ENCODE data around the gene ZNF107. TPM values are rescaled to one million over a fixed set of nuclear protein-coding genes. Genes with fewer than 3 reads are reported as not detected.

ZNF107 gene
- total RNA-seq, 1 donor from 2014 or later, result 10.3 TPM

DNA sequence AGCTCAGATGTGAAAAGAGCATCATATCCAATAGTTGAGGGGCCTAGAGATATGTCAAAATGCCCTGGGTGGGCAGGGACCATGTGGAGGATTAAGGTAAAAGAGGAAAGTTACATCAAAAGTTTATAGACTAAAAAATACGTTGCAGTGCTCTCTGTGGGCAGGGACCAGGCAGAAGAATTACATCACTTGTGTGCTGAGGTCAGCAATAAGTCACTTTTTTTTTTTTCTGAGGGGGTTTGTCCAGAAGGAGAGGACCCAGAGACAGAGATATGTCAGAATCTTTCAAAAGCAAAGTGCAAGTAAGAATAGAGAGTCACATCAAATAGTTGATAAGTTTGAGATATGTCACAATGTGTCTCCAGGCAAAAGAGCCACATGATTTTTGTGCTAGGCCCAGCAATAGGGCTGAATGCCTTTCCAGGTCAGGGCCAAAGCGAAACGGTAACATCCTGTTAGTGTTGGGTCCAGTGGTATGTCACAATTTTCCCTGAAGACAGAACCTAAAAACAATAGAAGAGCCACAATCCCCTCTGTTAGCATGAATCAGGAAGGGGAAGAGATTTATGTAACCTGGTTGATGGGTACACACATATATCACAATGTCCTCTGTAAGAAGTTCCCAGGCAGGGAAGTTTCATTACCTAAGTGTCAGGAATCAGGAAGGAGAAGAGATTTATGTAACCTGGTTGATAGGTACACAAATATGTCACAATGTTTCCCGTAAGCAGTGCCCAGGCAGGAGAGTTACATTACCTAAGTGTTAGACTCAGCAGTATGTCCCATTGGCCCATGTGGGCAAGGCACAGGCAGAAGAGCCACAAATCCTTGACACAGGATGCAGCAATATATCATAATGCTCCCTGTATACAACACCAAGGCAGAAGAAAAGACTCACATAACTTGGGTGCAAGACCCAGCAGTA, 28.1 kb upstream of the ZNF107 start:
- no peak overlapping the region for H3K4me3 Mint-ChIP-seq (ENCODE audit: unreplicated experiment)
- TF ChIP-seq, protein P1, sequence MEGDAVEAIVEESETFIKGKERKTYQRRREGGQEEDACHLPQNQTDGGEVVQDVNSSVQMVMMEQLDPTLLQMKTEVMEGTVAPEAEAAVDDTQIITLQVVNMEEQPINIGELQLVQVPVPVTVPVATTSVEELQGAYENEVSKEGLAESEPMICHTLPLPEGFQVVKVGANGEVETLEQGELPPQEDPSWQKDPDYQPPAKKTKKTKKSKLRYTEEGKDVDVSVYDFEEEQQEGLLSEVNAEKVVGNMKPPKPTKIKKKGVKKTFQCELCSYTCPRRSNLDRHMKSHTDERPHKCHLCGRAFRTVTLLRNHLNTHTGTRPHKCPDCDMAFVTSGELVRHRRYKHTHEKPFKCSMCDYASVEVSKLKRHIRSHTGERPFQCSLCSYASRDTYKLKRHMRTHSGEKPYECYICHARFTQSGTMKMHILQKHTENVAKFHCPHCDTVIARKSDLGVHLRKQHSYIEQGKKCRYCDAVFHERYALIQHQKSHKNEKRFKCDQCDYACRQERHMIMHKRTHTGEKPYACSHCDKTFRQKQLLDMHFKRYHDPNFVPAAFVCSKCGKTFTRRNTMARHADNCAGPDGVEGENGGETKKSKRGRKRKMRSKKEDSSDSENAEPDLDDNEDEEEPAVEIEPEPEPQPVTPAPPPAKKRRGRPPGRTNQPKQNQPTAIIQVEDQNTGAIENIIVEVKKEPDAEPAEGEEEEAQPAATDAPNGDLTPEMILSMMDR (IDR thresholded peaks at IDR 0.05; ENCODE audit: partially characterized antibody, unreplicated experiment), result no peak
- H3K36me3 Mint-ChIP-seq (ENCODE audit: unreplicated experiment), result no peaks in the 10 kb centered on the region
- peaks cover 11% of the 10 kb centered on the region for H3K9me3 Mint-ChIP-seq (ENCODE audit: unreplicated experiment)
- H3K27me3 Mint-ChIP-seq (ENCODE audit: unreplicated experiment), result no peaks in the 10 kb centered on the region
- no peaks in the 10 kb centered on the region for H3K4me1 Mint-ChIP-seq (ENCODE audit: low read depth, unreplicated experiment)
- no peak overlapping the region for H3K27ac Mint-ChIP-seq (ENCODE audit: unreplicated experiment)
- no peak for DNase-seq

DNA sequence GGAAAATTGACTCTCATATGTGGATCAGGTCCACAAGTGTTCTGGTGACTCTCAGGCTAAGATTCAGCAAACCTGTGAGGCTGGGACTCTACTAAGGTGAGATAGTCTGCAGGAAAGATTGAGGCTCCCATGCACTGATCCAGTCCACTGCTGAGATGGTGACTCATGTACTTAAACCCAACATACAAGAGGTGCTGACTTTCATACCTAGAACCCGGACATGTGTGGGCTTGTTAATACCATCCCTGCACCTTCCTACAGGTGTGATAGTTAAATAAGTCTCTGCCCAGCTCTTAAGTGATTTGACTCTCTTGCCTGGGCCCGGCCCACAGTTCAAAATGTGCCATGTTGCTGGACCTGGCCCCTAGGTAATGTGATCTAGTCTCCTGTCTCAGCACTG, 27.1 kb upstream of the ZNF107 start:
- Mint-ChIP-seq H3K36me3 (ENCODE audit: unreplicated experiment) (no peaks in the 10 kb centered on the region), H3K9me3 (ENCODE audit: unreplicated experiment) (peaks cover 19% of the 10 kb centered on the region), H3K4me3 (ENCODE audit: unreplicated experiment) (no peak overlapping the region), H3K27ac (ENCODE audit: unreplicated experiment) (no peak overlapping the region), H3K27me3 (ENCODE audit: unreplicated experiment) (peaks cover 3% of the 10 kb centered on the region), H3K4me1 (ENCODE audit: low read depth, unreplicated experiment) (no peaks in the 10 kb centered on the region)
- DNase-seq, result no peak
- TF ChIP-seq, protein P1 (IDR thresholded peaks at IDR 0.05; ENCODE audit: partially characterized antibody, unreplicated experiment), result no peak

DNA sequence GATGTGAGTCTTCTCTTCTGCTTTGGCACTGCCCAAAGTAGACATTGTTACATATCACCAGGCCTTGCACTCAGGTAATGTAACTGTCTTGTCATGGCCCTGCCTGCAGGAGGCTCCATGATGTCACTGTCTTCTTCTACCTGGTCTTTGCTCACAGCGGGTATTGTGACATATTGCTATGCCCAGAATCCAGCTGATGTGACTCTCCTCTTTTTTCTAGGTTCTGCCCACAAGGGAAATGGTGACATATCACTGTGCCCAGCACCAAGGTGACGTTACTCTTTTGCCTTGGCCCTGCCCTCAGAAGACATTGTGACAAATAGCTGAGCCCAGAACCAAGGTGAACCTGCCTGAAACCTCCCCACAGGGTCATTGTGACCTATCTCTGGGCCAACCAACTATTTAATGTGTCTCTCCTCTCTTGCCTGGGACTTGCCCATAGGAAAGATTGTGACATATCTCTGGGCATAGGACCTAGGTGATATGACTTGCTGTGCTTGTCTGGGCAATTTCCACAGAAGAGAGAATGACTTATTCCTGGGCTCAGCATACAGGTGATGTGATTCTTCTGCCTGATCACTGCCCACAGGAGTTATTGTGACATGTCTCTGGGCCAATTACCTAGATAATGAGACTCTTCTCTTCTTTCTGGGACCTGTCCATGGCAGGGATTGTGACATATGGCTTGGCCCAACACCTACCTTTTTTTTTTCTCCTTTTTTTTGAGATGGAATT, 26.5 kb upstream of the ZNF107 start:
- Mint-ChIP-seq H3K4me1 (ENCODE audit: low read depth, unreplicated experiment) (no peaks in the 10 kb centered on the region), H3K27ac (ENCODE audit: unreplicated experiment) (no peak overlapping the region)

DNA sequence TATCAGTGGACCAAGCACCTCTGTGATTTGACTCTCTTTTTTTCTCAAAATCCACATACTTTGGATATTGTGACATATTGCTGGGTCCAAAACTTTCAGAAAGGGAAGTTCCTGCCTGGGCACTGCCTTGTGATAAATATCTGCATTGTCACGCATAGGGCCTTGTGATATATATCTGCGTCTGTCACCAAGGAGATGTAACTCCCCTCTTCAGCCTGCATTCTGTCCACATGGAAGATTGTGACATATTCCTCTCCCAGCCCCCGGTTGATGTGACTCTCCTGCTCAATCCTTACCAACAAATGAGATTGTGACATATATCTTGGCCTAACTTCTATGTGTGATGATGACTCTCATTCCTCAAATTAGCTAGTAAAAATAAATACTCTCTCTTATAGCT, 25.4 kb upstream of the ZNF107 start:
- no peak for DNase-seq
- Mint-ChIP-seq H3K9me3 (ENCODE audit: unreplicated experiment) (peaks cover 16% of the 10 kb centered on the region), H3K27ac (ENCODE audit: unreplicated experiment) (no peak overlapping the region), H3K36me3 (ENCODE audit: unreplicated experiment) (peaks cover 4% of the 10 kb centered on the region), H3K4me3 (ENCODE audit: unreplicated experiment) (no peak overlapping the region), H3K4me1 (ENCODE audit: low read depth, unreplicated experiment) (no peaks in the 10 kb centered on the region), H3K27me3 (ENCODE audit: unreplicated experiment) (peaks cover 3% of the 10 kb centered on the region)
- TF ChIP-seq, protein P1 (IDR thresholded peaks at IDR 0.05; ENCODE audit: partially characterized antibody, unreplicated experiment), result no peak

More for the DNA sequence above, 26.5 kb upstream of the ZNF107 start:
- Mint-ChIP-seq H3K9me3 (ENCODE audit: unreplicated experiment) (peaks cover 20% of the 10 kb centered on the region), H3K4me3 (ENCODE audit: unreplicated experiment) (no peak overlapping the region), H3K27me3 (ENCODE audit: unreplicated experiment) (peaks cover 3% of the 10 kb centered on the region), H3K36me3 (ENCODE audit: unreplicated experiment) (peaks cover 4% of the 10 kb centered on the region)
- TF ChIP-seq, protein P1 (IDR thresholded peaks at IDR 0.05; ENCODE audit: partially characterized antibody, unreplicated experiment), result no peak
- DNase-seq, result no peak

All from glutamatergic neuron (in vitro differentiated cells).